ENCODE data around the gene OGG1.

Gene OGG1

DNA sequence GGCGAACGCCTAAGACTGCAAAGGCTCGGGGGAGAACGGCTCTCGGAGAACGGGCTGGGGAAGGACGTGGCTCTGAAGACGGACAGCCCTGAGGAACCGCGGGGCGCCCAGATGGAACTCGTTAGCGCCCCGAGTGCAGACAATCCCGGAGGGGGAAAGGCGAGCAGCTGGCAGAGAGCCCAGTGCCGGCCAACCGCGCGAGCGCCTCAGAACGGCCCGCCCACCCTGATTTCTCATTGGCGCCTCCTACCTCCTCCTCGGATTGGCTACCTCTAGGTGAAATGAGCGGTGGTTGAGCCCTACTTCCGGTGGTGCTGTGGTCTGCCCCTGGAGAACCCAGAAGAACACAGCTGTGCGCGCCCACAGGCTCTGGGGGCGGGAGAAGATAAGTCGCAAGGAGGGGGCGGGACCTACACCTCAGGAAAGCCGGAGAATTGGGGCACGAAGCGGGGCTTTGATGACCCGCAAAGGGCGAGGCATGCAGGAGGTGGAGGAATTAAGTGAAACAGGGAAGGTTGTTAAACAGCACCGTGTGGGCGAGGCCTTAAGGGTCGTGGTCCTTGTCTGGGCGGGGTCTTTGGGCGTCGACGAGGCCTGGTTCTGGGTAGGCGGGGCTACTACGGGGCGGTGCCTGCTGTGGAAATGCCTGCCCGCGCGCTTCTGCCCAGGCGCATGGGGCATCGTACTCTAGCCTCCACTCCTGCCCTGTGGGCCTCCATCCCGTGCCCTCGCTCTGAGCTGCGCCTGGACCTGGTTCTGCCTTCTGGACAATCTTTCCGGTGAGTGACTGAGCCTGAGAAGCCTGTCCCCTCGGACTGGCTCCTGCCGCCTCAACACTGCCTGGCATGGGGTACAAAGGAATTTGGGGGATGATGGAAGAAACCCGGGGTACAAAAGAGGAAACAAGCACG is at the start of gene OGG1:
OGG1 (plus strand) TSS at position 308 of the 911 bp plus-strand sequence; CDS start at position 643, 335 bp downstream.
- peak; percentile 96 for DNase-seq (ENCODE audit: low spot score)

DNA sequence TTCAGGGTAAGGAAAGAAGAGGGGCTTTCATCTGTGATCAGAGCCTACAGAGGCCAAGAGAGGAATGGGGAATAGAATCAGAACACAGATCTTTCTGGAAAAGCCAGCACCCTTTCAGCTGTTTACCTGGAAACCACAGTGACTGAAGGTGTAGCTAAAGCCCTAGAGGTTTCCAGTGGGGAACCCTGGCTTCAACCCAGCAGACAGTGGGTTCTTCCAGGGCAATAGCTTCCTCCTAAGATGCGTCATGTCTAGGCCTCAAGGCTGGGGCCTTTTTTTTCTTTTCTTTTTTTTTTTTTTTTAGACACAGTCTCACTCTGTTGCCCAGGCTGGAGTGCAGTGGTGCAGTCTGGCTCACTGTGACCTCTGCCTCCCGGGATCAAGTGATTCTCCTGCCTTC is 49.2 kb upstream of the OGG1 start:
- DNase-seq (ENCODE audit: low spot score): no peak

DNA sequence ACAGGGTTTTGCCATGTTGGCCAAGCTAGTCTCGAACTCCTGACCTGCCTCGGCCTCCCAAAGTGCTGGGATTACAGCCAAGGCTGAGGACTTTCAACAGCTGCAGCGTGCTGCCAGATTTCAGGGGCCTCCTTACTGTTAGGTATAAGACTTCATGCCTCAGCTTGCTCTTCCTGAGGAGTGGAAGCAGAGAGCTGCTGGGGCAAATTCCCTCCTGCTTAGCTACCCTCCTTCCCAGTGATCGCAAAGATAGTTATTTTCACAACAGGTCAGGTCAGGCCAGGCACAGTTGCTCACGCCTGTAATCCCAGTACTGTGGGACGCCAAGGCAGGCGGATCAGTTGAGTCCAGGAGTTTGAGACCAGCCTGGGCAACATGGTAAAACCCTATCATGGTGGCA is 48.7 kb upstream of the OGG1 start:
- no peak for DNase-seq (ENCODE audit: low spot score)

DNA sequence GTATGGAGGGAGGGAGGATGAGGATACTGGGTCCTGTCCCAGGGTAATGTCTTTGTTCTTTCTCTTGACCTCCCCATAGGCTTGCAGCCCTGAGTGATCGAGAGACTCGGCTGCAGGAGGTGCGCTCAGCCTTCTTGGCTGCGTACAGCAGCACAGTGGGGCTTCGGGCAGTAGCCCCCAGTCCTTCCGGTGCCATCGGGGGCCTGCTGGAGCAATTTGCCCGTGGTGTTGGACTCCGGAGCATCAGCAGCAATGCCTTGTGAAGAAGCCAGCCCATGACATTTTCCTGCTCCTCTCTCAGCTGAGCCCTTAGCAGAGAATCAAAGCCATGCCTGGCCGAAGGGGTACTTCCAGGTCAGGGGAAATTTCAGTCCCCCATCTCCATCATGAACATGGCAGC is 48.0 kb upstream of the OGG1 start:
- DNase-seq (ENCODE audit: low spot score): no peak

DNA sequence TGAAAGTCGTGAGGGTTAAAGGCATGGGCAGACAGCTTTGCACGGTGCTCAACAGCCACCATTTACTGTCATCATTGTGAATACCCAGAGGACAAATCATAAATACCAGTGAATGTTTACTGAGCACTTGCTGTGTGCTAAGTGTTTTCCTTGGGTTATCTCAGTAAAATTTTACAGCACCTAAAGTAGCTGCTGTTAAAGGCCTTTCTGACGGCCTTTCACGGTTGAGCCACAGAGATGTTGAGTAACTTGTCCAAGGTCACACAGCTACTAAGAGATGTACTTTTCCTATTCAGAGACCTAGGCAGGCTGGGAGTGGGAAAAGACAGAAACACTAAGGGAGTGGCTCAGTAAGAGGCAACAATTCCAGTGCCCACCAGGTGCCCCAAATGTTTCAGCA is 46.5 kb upstream of the OGG1 start:
- no peak for DNase-seq (ENCODE audit: low spot score)

DNA sequence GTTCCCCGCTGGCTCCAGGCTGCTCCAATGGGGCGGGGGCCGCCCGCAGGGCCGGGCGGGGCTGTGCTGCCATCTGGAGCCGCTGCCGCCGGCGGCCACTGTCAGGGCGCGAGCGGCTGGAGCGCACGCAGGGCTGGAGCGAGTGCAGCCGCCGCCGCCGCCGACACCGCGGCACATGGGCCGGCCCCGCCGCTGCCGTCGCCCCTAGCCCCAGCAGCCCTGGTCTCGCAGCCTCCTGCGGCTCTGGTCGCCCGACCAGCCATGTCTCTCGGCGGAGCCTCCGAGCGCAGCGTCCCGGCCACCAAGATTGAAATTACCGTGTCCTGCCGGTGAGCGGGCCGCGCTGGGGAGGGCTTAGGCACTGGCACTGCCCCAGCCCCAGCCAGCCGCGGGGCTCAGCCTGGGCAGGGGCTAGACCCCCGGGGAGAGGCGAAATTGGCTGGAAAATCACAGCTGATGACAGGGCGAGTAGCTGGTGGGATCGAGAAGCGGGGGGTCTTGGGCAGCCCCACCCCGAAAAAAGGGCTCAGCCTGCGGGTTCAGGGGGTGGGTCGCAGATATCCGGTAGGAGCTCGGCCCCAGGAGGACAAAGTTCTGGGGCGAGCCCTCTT is 45.9 kb upstream of the OGG1 start, which contains the start of gene CPNE9:
CPNE9 (plus strand) TSS at position 98 of the 611 bp plus-strand sequence; CDS start at position 262, 164 bp downstream.
- no peak for DNase-seq (ENCODE audit: low spot score)

DNA sequence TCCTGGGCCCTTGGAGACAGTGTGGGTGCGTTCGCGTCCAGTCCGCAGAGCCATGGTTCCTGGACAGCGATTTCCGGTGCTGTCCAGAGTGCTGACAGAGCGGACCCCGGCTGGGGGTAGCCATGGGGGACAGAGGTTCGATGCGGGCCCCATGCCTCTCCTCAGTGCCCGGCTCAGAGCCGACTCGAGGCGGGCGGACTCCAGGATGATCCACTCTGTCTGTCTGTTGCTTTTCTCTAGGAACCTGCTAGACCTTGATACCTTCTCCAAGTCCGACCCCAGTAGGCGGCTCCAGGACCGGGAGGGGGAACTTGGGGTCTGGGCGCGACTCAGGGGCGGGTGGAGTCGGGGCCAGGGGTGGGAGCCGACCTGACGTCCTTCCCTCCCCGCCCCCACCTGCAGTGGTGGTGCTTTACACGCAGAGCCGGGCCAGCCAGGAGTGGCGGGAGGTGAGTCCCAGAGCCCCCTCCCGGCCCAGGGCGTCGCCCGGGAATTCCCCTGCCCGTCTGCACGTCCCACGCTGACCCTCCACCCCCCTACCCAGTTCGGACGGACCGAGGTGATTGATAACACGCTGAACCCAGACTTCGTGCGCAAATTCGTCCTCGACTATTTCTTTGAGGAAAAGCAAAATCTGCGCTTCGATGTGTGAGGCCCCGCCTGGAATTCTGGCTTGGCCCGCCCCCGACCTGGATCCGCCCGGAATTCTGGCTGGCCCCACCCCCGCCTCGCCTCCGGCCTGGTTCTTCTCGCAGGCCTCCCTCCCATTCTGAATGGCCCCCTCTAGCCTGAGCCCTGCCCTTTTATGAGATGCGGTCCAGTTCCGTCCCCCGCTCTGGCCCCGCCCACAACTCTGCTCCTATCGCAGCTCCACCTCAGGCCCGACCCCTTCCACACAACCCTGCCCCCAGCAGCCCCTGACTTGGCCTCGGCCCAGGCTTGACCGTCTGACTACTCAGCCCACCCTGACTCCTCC is 45.1 kb upstream of the OGG1 start:
- no peak for DNase-seq (ENCODE audit: low spot score)

DNA sequence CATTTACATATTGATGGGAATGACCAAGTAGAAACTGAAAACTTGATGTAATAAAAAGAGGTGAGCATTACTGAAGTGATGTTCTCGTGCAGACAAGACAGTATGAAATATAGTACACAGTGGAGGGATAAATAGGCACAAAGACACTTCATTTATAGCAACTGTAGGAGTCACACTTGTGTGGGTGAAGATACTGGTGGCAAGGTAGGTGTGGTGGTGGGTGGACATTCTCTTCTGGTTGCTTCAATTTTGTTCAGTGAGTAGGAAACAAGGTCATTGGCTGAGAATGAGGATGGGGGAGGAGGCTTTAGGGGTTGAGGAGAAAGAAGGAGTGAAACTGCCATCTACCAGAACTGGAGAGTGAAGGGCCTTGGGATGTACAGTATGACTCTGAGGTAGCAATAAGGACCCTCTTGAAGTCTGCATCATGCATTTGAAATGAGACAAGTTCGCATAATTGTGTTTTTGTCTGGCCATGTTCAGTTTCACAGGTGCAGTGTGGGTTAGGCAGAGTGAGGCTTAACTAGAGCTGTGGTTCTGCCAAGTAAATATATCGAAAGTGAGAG is 39.5 kb upstream of the OGG1 start:
- DNase-seq (ENCODE audit: low spot score): no peak

DNA sequence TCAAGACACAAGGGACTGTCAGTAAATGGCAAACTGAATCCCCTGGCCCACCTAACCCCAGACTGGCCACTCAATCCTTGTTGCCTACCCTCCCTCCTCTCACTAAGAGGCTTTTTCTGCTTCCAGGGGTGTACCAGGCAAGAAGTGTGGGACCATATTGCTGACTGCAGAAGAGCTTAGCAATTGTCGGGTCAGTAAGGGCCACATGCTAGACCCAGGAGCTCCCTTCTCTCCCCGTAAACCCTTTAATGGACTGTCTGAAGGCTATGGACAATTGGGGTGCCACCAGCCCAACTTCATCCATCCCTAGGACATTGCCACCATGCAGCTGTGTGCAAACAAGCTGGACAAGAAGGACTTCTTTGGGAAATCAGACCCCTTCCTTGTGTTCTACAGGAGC is 37.3 kb upstream of the OGG1 start:
- DNase-seq (ENCODE audit: low spot score): no peak

DNA sequence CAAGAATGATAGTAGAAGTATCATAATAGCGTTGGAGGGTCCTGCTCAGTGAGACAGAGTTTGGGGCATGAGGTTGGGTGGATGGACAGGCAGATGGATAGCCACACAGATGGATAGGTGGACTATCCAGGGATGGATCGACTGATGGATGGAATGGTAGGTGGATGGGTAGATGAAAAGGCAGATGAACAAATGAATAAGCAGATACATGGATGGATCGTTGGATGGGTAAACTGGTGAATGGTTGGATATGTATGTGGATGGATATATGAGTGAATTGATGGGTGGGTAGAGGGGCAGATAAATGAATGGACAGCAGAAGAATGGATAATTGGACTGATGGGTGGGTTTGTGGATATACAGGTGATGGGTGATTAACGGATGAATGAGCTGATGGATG is 36.6 kb upstream of the OGG1 start:
- no peak for DNase-seq (ENCODE audit: low spot score)

DNA sequence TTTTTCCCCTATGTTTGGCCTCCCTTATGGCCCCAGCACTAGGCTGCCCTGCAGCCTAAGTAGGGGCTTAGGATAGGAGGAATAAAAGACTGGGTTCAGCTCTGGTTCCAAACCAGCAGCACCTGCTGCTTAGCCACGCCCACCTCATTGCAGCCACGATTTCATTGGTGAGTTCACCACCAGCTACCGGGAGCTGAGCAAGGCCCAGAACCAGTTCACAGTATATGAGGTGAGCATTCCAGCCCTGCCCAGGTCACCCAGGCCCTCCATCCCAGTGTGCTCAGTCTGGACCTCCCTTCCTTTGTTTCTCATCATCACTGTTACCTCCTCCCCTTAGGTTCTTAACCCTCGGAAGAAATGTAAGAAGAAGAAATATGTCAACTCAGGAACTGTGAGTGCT is 34.6 kb upstream of the OGG1 start:
- DNase-seq (ENCODE audit: low spot score): no peak

DNA sequence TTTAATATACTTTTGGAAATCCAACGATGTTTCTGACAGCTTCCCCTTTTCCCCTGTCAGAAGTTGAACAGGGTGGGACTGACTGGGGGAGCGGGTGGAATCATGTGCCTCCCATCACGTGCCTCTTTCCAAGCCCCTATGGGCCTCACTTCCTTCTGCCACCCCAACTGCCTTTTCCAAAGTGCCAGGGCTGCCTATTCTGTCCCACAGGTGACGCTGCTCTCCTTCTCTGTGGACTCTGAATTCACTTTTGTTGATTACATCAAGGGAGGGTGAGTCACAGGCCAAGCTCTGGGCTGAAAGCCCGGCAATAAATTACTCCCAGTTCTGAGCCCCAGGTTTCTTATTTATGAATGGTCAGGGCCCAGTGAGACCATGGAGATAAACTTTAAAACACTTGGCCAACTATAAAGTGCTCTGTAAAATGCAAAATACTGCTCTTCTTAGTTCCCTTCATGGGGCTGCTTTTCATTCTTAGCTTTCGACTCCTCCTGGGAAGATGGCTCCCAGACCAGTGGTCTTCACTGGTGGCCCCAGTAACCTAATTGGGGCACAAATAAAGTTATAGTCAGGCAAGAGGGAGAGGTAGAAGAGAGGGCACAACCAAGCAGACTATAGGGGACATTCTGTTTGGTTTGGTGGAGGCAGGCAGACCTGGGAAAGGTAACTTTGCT is 33.9 kb upstream of the OGG1 start:
- peak; percentile 38 for DNase-seq (ENCODE audit: low spot score)

DNA sequence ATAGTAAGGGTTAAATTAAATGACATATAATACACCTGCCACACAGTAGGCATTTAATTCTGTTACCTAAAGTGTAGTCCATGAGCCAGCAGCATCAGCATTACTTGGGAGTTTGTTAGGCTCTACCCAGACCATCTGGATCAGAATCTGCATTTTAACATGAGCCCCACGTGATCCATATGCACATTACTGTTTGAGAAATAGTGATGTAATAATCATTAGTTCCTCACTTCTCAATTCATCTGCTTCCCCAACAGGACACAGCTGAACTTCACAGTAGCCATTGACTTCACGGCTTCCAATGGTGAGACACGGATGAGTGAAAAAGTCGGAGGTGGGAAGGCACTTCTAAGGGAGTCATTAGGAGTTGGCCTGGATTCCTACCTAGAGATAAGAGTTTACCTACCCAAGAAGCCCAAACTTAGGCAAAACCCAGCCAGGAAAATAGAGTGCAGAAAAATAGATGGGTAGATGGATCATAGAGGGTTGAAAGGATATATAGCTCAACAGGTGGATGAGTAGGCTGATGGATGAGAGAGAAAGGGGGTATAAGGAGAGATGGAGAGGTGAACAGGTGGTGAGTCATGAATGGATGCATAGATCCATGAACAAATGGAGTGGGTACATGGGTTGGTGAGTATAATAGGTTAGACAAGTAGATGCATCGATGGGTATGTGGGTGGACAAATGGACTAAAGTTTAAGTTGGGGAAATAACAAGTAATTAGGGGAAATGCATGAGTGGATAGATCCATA is 32.8 kb upstream of the OGG1 start:
- DNase-seq (ENCODE audit: low spot score): no peak

DNA sequence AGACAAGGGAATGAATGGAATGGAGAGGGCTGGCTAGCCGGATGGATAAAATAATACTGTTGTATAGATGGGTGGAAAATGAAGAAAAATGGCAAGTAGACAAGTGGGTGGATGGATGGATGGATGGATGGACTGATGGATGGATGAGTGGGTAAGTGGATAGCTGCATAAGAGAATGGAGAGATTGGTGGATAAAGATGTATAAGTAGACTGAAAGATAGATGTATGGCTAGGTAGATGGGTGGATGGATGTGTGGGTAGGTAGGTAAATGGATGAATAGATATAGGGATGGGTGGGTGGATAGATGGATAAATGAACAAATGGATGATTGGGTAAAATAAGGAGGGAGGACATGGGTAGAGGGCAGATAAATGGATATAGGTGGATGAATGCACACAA is 32.2 kb upstream of the OGG1 start:
- no peak for DNase-seq (ENCODE audit: low spot score)

DNA sequence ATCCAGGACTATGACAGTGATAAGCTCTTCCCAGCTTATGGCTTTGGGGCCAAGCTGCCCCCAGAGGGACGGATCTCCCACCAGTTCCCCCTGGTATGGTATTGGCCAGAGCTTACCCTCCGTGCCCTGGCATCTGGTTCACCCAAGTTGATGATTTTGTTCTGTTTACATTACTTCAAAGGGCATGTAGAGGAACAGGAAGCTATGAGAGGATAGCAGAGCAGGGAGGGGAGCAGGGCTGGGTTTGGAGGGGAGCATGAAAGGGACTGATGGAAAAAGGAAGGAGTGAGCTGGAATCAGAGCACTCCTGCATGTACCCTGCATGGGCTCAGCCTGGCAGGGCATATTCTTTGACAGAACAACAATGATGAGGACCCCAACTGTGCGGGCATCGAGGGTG is 31.6 kb upstream of the OGG1 start:
- no peak for DNase-seq (ENCODE audit: low spot score)

DNA sequence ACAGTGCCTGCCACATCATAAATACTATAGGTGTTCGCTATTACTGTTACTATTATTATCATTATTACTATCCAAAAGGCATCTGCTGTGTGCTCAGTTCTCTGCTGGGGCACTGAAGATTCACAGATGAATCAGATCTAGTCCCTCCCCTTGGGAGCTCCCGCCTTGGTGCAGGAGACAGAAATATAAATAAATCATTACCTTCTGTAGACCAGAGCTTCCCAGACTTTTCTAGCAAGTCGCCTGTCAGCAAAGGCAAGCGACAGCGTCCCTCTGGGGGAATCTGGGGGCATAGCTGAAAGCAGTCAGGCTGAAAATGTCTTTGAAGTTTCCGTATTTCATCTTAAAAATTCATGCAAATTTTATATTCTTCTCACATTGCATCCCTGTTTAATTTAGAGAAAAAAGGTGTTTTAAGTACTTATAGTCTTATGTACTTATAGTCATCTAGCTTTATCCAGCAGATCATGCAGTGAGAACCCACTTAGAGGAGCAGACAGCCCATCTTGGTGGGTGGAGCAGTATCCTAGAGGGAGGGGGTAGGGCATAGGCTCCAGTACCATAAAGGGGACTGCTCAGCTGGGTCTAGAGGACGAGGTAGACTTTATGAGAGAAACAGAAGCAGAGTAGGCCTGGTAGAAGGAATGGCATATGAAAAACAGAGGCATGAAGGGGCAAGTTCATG is 28.6 kb upstream of the OGG1 start:
- no peak for DNase-seq (ENCODE audit: low spot score)

DNA sequence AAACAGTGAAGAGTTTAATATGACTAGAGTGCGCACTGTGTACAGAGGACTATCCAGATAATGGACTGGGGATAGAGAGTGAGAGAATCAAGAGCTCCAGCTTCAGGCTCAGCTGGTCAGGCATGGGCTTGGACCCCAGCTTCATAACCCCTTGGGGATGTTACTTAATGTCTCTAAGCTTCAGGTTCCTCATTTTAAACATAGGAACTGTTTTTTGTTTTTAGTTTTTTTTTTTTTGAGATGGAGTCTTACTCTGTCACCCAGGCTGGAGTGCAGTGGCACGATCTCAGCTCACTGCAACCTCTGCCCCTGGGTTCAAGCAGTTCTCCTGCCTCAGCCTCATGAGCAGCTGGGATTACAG is 28.1 kb upstream of the OGG1 start:
- DNase-seq (ENCODE audit: low spot score): no peak

DNA sequence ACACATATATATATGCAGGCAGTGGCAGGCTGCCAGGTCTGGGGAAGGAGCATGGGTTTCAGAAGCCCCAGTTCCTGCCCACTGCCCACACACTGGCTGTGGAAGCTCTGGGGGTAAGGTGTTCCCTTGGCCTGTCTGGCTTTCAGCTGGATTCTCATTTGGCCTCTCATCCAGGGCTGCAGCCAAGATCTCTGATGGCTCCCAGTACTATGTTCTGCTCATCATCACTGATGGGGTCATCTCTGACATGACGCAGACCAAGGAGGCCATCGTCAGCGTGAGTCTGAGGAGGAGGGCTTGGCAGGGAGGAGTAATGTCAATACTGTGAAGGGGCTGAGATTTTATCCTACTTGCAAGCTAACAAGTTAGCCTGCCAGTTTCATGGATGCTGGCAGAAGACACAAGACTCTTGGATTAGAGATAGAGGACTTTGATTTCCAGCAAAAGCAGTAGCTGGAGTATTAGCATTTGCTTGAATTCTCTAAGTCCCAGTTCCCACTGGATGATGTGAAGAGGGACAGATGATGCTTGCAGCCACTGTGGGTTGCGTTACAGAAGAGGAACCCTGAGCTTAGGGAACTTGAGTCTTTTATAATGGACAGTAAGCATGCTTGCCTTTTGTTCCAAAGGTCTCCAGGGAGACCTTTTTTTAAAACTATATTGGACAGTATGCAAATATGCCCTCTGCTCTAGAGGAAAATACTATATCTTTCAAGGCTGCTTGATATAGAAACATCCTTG is 23.8 kb upstream of the OGG1 start:
- DNase-seq (ENCODE audit: low spot score): no peak

DNA sequence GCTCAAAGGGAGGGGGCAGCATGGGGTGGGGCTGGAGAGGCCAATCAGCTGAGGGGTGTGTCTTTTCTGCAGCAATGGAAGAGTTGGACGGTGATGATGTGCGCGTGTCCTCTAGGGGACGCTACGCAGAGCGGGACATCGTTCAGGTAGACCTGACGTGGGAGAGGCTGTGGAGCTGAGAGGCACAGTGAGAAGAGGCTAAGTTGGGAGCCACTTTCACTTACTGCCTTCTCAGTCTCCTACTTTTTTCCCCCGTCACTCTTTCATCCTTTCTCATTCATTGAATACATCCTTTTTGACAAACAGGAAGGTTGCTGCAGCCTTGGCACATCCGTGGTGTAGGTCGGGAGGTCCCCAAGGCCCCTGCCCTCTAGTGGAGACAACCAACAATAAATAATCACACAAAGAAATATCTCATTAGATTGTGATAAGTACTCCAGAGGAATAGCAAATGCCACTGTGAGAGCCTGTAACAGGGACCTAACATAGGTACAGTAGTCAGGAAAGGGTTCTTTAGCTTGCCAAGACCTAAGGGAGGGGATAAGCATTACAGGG is 22.6 kb upstream of the OGG1 start:
- DNase-seq (ENCODE audit: low spot score): peak; percentile 71

Data from CD4-positive, alpha-beta T cell treated with Interleukin-2 at 100 ng/mL for 4 hours (primary cell).